ENCODE measurements around the gene FCGBP.

The FCGBP gene

GRCh38 chr19:39943586-39943985 lies 9.2 kb upstream of the FCGBP start:
- DNase-seq: no peak

- no peak for DNase-seq
These were observed 7.9 kb upstream of the FCGBP start for GRCh38 chr19:39942366-39942730.

GRCh38 chr19:39941615-39942365 lies 7.4 kb upstream of the FCGBP start:
- no peak for DNase-seq

GRCh38 chr19:39941151-39941550 lies 6.7 kb upstream of the FCGBP start:
- DNase-seq: no peak

GRCh38 chr19:39940221-39940833 lies 5.9 kb upstream of the FCGBP start:
- no peak for DNase-seq

GRCh38 chr19:39939556-39939955 lies 5.1 kb upstream of the FCGBP start:
- DNase-seq: no peak

- no peak for DNase-seq
These were observed 3.4 kb upstream of the FCGBP start for GRCh38 chr19:39937787-39938186.

GRCh38 chr19:39937094-39937720 lies 2.8 kb upstream of the FCGBP start:
- no peak for DNase-seq

- DNase-seq: no peak
These were observed 2.2 kb upstream of the FCGBP start for GRCh38 chr19:39936622-39937021.

- DNase-seq: no peak
These were observed 1.6 kb upstream of the FCGBP start for GRCh38 chr19:39936020-39936419.

GRCh38 chr19:39935364-39935661 lies 879 bp upstream of the FCGBP start:
- no peak for DNase-seq

- DNase-seq: no peak
These were observed 4.7 kb downstream of the FCGBP start for GRCh38 chr19:39929750-39930149.

- no peak for DNase-seq
These were observed 6.1 kb downstream of the FCGBP start for GRCh38 chr19:39928357-39928725.

- DNase-seq: no peak
These were observed 6.7 kb downstream of the FCGBP start for GRCh38 chr19:39927524-39928356.

GRCh38 chr19:39927076-39927475 lies 7.4 kb downstream of the FCGBP start:
- DNase-seq: no peak

- no peak for DNase-seq
These were observed 8.2 kb downstream of the FCGBP start for GRCh38 chr19:39926170-39926760.

- no peak for DNase-seq
These were observed 9.5 kb downstream of the FCGBP start for GRCh38 chr19:39924952-39925351.

- no peak for DNase-seq
These were observed 10.0 kb downstream of the FCGBP start for GRCh38 chr19:39924389-39924788.

GRCh38 chr19:39923862-39924261 lies 10.6 kb downstream of the FCGBP start:
- DNase-seq: no peak

GRCh38 chr19:39919976-39920375 lies 14.5 kb downstream of the FCGBP start:
- no peak for DNase-seq

GRCh38 chr19:39918183-39918651 lies 16.2 kb downstream of the FCGBP start:
- no peak for DNase-seq

- DNase-seq: no peak
These were observed 16.8 kb downstream of the FCGBP start for GRCh38 chr19:39917561-39918182.

Data from NCI-H526 treated with DMSO at 0.1 percent for 48 hours (cell line).